Lung (tissue), 12 donors: Measurements from ENCODE around the gene ISG20. TPM values are rescaled to one million over a fixed set of nuclear protein-coding genes. Genes with fewer than 3 reads are reported as not detected.
A peak's percentile ranks its signal among the peaks of the same experiment; 100 is the strongest.

Experiments
- ATAC-seq: fragments of 200-7000 bp; cut with Tn5 transposase; one replicate; pipeline ENCODE4 v1.9.1; 2020; ENCODE audit warnings: moderate number of reproducible peaks; ENCODE audit not compliant: insufficient read depth, low FRiP score
- DNase-seq, 3 donors: peaks; one replicate each; pipeline ENCODE4 v3.0.0-alpha.2; 2013 to 2017
- H3K27ac ChIP-seq, 2 donors: one replicate each; pipeline ENCODE4 v1.5.1; 2013; ENCODE audit warnings: mild to moderate bottlenecking in 2 of 2, moderate library complexity in 2 of 2, control low read depth in 1 of 2, inconsistent platforms in 1 of 2, low read depth in 1 of 2, low read length in 1 of 2
- H3K27me3 ChIP-seq, 3 donors: one replicate each; pipeline ENCODE4 v1.5.1; 2013; ENCODE audit warnings: low read length in 2 of 3; ENCODE audit not compliant: control insufficient read depth in 3 of 3, insufficient read depth in 3 of 3
- H3K36me3 ChIP-seq, 4 donors: one replicate each; pipeline ENCODE4 v1.5.1; 2013; ENCODE audit warnings: low read length in 4 of 4, mild to moderate bottlenecking in 1 of 4, moderate library complexity in 1 of 4; ENCODE audit not compliant: control insufficient read depth in 4 of 4, insufficient read depth in 4 of 4
- H3K4me1 ChIP-seq, 5 donors: one replicate each; pipeline ENCODE4 v1.5.1; 2013; ENCODE audit warnings: low read length in 5 of 5, mild to moderate bottlenecking in 2 of 5, moderate library complexity in 1 of 5; ENCODE audit not compliant: control insufficient read depth in 5 of 5, insufficient read depth in 5 of 5
- H3K4me3 ChIP-seq: one replicate; pipeline ENCODE4 v1.5.1; 2013; ENCODE audit warnings: mild to moderate bottlenecking, control low read depth, moderate library complexity
- H3K9ac ChIP-seq, 2 donors: one replicate each; pipeline ENCODE4 v1.5.1; 2013; ENCODE audit warnings: low read length in 2 of 2, control low read depth in 1 of 2; ENCODE audit not compliant: insufficient read depth in 1 of 2
- H3K9me3 ChIP-seq, 4 donors: one replicate each; pipeline ENCODE4 v1.5.1; 2013; ENCODE audit warnings: low read length in 3 of 4, mild to moderate bottlenecking in 1 of 4, moderate library complexity in 1 of 4; ENCODE audit not compliant: control insufficient read depth in 4 of 4, insufficient read depth in 3 of 4
- WGBS, 2 donors: extraction: QIAGEN DNeasy Blood & Tissue Kit; methylation state at CpG; one replicate each; pipeline ENCODE4 v1.1.7; 2013; 5-methylcytosine and 5-hydroxymethylcytosine counted together
- polyA plus RNA-seq, 2 donors: library from polyadenylated mRNA; stranded (reverse); fragments of 200-250 nt; gene quantifications; one replicate each; pipeline ENCODE4 v1.2.1, GENCODE V29; 2013
- total RNA-seq, 2 donors: library from RNA; depleted of rRNA in 1 of 2; stranded (reverse); fragments of >200 nt in 1 of 2; gene quantifications; one replicate each; pipeline ENCODE4 v1.2.1, GENCODE V29; 2014 to 2021
- TF ChIP-seq, protein P1 (sequence below): IDR thresholded peaks from 2 replicates; pipeline ENCODE4 v1.5.1; 2012; ENCODE audit warnings: mild to moderate bottlenecking; ENCODE audit errors: control extremely low read depth, extremely low read depth
- donor health status: control.
- donor health status: control.
- donor health status: Bipolar disorder and iron deficiency.
- donor health status: healthy.
- donor health status: DM: yes; HTN: yes; CAD: no.

ISG20 gene
- total and polyA plus RNA-seq, 4 donors: 18.5 to 61.6 (median 46.6) TPM

DNA sequence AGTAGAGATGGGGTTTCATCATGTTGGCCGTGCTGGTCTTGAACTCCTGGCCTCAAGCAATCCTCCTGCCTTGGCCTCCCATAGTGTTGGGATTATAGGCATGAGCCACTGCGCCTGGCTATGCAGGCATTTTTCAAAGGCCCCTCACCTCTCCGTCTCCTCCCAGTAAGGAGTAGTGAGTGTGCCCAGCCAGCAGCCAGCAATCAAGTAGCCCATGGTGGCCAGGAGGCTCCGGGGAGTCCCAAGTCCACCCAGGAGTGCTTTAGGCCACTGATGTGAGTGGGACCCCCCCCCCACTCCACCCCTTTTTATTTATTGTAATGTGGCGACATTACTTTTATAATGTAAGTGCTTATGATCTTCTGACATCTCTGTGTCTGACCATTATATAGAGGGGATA, 8.1 kb downstream of the ISG20 start:
- H3K4me1 ChIP-seq: peaks cover 0 to 33% (median 0%) of the 10 kb centered on the region in 5 donors
- H3K36me3 ChIP-seq: peaks cover 0 to 7% (median 0%) of the 10 kb centered on the region in 4 donors
- no peak overlapping the region for H3K9ac ChIP-seq
- no peak overlapping the region for H3K27ac ChIP-seq
- TF ChIP-seq, protein P1, sequence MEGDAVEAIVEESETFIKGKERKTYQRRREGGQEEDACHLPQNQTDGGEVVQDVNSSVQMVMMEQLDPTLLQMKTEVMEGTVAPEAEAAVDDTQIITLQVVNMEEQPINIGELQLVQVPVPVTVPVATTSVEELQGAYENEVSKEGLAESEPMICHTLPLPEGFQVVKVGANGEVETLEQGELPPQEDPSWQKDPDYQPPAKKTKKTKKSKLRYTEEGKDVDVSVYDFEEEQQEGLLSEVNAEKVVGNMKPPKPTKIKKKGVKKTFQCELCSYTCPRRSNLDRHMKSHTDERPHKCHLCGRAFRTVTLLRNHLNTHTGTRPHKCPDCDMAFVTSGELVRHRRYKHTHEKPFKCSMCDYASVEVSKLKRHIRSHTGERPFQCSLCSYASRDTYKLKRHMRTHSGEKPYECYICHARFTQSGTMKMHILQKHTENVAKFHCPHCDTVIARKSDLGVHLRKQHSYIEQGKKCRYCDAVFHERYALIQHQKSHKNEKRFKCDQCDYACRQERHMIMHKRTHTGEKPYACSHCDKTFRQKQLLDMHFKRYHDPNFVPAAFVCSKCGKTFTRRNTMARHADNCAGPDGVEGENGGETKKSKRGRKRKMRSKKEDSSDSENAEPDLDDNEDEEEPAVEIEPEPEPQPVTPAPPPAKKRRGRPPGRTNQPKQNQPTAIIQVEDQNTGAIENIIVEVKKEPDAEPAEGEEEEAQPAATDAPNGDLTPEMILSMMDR: no peak
- no peaks in the 10 kb centered on the region for H3K27me3 ChIP-seq
- 90 to 96% methylated on average over 5 of the region's 5 CpGs for WGBS, 2 donors
- H3K9me3 ChIP-seq: no peaks in the 10 kb centered on the region
- H3K4me3 ChIP-seq: no peak overlapping the region
- DNase-seq (no peak), ATAC-seq (no peak)

DNA sequence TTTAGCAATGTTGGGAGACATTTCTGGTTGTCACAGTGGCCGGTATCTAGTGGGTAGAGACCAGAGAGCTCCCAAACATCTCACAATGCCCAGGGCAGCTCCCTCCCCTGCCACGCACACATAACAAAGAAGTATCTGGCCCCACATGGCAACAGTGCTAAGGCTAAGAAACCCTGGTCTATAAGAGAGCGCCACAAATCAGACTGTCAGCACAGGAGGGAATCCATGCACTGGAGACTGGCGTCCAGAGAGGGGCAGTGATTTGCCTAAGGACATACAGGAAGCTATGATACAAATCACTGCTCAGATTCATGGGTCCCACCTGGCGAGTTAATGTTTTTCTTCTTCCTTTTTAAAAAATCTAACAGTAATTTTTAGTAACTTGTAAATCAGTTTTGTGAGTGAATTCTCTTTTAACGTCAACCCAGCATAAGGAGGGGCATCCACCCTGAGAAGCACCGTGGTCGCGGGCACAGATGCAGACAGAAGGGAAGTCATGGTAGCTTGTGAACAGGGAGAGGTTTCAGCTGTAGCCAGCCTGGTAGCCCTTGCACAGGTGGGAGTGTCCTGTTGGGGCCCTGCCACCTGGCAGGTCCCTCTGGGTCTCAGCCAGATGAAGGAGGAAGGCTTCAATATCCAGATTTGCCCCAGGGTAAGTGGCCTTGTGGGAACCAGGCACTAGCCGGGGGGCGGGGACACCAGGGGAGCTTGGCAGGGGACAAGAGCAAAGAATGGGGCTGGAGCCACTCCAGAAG, 8.7 kb downstream of the ISG20 start:
- TF ChIP-seq, protein P1: no peak
- peak overlapping the region in 1 of 2 donors; percentile 94 for H3K27ac ChIP-seq
- WGBS, 2 donors: 82 to 87% methylated on average over 11 of the region's 11 CpGs
- peaks cover 0 to 36% (median 0%) of the 10 kb centered on the region in 5 donors for H3K4me1 ChIP-seq
- H3K4me3 ChIP-seq: no peak overlapping the region
- H3K27me3 ChIP-seq: no peaks in the 10 kb centered on the region
- H3K9ac ChIP-seq: no peak overlapping the region
- ATAC-seq (no peak), DNase-seq (no peak)
- H3K36me3 ChIP-seq: peaks cover 0 to 7% (median 0%) of the 10 kb centered on the region in 4 donors
- no peaks in the 10 kb centered on the region for H3K9me3 ChIP-seq

DNA sequence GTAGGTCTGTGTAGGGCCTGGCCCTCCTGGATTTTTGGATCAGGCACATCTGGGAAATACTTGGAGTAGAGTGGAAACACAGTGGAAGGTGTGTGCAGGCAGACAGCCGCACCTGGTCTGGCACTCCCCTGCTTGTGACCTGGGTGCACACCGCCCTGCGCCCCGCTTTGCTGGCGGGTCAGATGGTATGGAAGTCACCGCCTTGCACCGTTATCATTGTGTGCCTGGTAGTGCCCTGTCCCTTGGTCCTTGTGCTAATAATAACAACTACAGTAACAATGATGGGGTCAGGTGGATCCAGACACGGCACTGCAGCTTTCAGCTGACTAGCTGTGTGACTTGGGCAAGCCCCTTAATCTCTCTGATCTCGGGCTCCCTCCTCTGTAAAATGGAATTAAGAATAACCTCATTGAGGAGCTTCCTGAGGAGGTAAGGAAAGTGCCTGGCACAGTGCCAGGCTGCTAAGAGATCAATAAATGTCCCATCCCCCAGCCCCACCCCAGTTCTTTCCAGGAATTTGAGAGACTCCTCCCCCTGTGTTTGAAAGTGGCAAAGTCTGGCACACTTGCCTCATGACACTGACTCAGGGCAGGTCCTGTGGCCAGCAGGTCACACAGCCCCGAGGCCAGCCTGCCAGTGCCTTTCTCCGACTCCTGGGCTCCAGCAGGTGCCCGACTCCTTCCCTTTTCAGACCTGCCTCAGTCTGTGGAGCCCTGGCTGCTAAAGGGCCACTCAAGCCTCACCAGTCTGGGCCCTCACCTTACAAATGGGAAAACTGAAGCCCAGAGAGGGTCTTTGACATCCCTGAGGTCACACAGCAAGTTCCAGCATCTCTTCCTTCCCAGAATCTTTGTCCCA, 9.8 kb downstream of the ISG20 start:
- DNase-seq (no peak), ATAC-seq (no peak)
- Histone ChIP-seq H3K36me3 (peaks cover 0 to 11% (median 0%) of the 10 kb centered on the region in 4 donors), H3K9ac (no peak overlapping the region), H3K27ac (peak overlapping the region; percentile 58 to 94), H3K4me1 (peaks cover 0 to 37% (median 0%) of the 10 kb centered on the region in 5 donors), H3K9me3 (no peaks in the 10 kb centered on the region), H3K27me3 (no peaks in the 10 kb centered on the region), H3K4me3 (no peak overlapping the region)
- TF ChIP-seq, protein P1: no peak
- 74 to 88% methylated on average over 12 of the region's 12 CpGs for WGBS, 2 donors
